H1 (cell line): ENCODE data around the gene EPHB1. TPM values are rescaled to one million over a fixed set of nuclear protein-coding genes. Genes with fewer than 3 reads are reported as not detected.

Source experiments
- CTCF ChIA-PET: fragments of 300-600 bp; sonication (Branson Sonifier 250); formaldehyde crosslinking; loops from one replicate; lab custom pipeline; 2021; ENCODE audit not compliant: partially characterized antibody; lab: Charles Lee
- POLR2A ChIA-PET: fragments of 300-600 bp; sonication (Branson Sonifier 250); formaldehyde crosslinking; loops from one replicate; lab custom pipeline; 2021; ENCODE audit warnings: inconsistent platforms; ENCODE audit not compliant: partially characterized antibody; lab: Charles Lee
- DNase-seq, 2 experiments: peaks; one replicate each; pipeline versions ENCODE4 v3.0.0 to v3.0.0-alpha.2; 2010 to 2022; ENCODE audit warnings: low spot score in 2 of 2, low read depth in 1 of 2, mixed read lengths in 1 of 2
- FAIRE-seq: peaks from 2 replicates; lab custom pipeline; 2011; peaks lifted over from hg19 to GRCh38; lab: Jason Lieb, UNC
- H2AFZ ChIP-seq: 2 replicates; pipeline ENCODE4 v1.8.1; 2012; ENCODE audit warnings: low read length, inconsistent platforms
- H2AK5ac ChIP-seq: 2 replicates; pipeline ENCODE4 v1.6.1; 2013; ENCODE audit warnings: low read depth, low read length
- H2BK120ac ChIP-seq: replicated peaks from 2 replicates; pipeline ENCODE3; 2013; ENCODE audit warnings: low read depth, low read length, inconsistent platforms
- H2BK12ac ChIP-seq: 2 replicates; pipeline ENCODE4 v1.6.1; 2013; ENCODE audit warnings: low read depth, low read length
- H2BK15ac ChIP-seq: 2 replicates; pipeline ENCODE4 v1.6.1; 2013; ENCODE audit warnings: low read length
- H2BK20ac ChIP-seq: 2 replicates; pipeline ENCODE4 v1.6.1; 2013; ENCODE audit warnings: low read length
- H2BK5ac ChIP-seq: 2 replicates; pipeline ENCODE4 v1.6.1; 2013; ENCODE audit warnings: low read depth, low read length
- H3K14ac ChIP-seq: 2 replicates; pipeline ENCODE4 v1.6.1; 2013; ENCODE audit warnings: inconsistent platforms; ENCODE audit not compliant: insufficient read length
- H3K18ac ChIP-seq: 2 replicates; pipeline ENCODE4 v1.6.1; 2013; ENCODE audit warnings: low read length; ENCODE audit errors: extremely low read depth
- H3K23ac ChIP-seq: 2 replicates; pipeline ENCODE4 v1.6.1; 2013; ENCODE audit warnings: inconsistent platforms; ENCODE audit not compliant: insufficient read length
- H3K23me2 ChIP-seq: 2 replicates; pipeline ENCODE4 v1.6.1; 2013; ENCODE audit warnings: low read depth, low read length
- H3K27ac ChIP-seq: 2 replicates; pipeline ENCODE4 v1.6.1; 2011; ENCODE audit warnings: low read depth, low read length, inconsistent platforms
- H3K27me3 ChIP-seq, 4 experiments: replicated peaks in 1 of 4; 1 replicate in 1 of 4; 2 replicates in 3 of 4; pipeline versions ENCODE4 v1.6.1 to v1.8.1; 2011 to 2013; ENCODE audit warnings: low read length in 3 of 4, mild to moderate bottlenecking in 3 of 4, inconsistent platforms in 2 of 4, mixed read lengths in 2 of 4, moderate library complexity in 1 of 4; ENCODE audit not compliant: control insufficient read depth in 3 of 4, insufficient read depth in 3 of 4; ENCODE audit errors: extremely low read depth in 1 of 4
- H3K36me3 ChIP-seq, 4 experiments: 2 replicates each; pipeline versions ENCODE4 v1.6.1 to v1.8.1; 2011 to 2013; ENCODE audit warnings: mild to moderate bottlenecking in 4 of 4, low read length in 3 of 4, moderate library complexity in 2 of 4, control low read depth in 1 of 4, inconsistent platforms in 1 of 4; ENCODE audit not compliant: insufficient read depth in 4 of 4, control insufficient read depth in 2 of 4
- H3K4ac ChIP-seq: replicated peaks from 2 replicates; pipeline ENCODE3; 2013; ENCODE audit warnings: low read length, low read depth, mixed read lengths, inconsistent platforms; ENCODE audit not compliant: insufficient read length
- H3K4me1 ChIP-seq, 4 experiments: replicated peaks in 1 of 4; 1 replicate in 1 of 4; 2 replicates in 3 of 4; pipeline versions ENCODE4 v1.6.1 to v1.8.1; 2011 to 2013; ENCODE audit warnings: low read length in 3 of 4, inconsistent platforms in 2 of 4, mixed read lengths in 1 of 4; ENCODE audit not compliant: insufficient read depth in 4 of 4, control insufficient read depth in 3 of 4
- H3K4me2 ChIP-seq, 2 experiments: 2 replicates each; pipeline versions ENCODE4 v1.6.1 to v1.8.1; 2011 to 2013; ENCODE audit warnings: low read depth in 2 of 2, low read length in 2 of 2, control low read depth in 1 of 2, inconsistent platforms in 1 of 2, mild to moderate bottlenecking in 1 of 2; ENCODE audit not compliant: insufficient read depth in 1 of 2
- H3K4me3 ChIP-seq, 4 experiments: fragments of 200-600, 300-600 bp in 1 of 4; sonication (generic), shearing (Covaris generic), sonication (Bioruptor Twin) in 1 of 4; 2 replicates each; pipeline versions ENCODE4 v1.5.1 to v1.8.1; 2011 to 2016; ENCODE audit warnings: low read length in 4 of 4, low read depth in 3 of 4, control low read depth in 2 of 4, inconsistent platforms in 2 of 4, mild to moderate bottlenecking in 2 of 4, mixed read lengths in 1 of 4, moderate library complexity in 1 of 4; ENCODE audit not compliant: insufficient read depth in 2 of 4; ENCODE audit errors: extremely low read depth in 1 of 4
- H3K56ac ChIP-seq: replicated peaks from 2 replicates; pipeline ENCODE3; 2013; ENCODE audit warnings: low read depth, mild to moderate bottlenecking, mixed read lengths, low read length, inconsistent platforms; ENCODE audit not compliant: insufficient read length
- H3K79me1 ChIP-seq: 2 replicates; pipeline ENCODE4 v1.6.1; 2013; ENCODE audit warnings: low read depth, low read length, control low read depth
- H3K79me2 ChIP-seq, 2 experiments: 2 replicates each; pipeline versions ENCODE4 v1.6.1 to v1.8.1; 2012 to 2013; ENCODE audit warnings: low read length in 2 of 2, mild to moderate bottlenecking in 2 of 2, inconsistent platforms in 1 of 2; ENCODE audit not compliant: insufficient read depth in 2 of 2, control insufficient read depth in 1 of 2
- H3K9ac ChIP-seq, 4 experiments: replicated peaks in 1 of 4; 1 replicate in 1 of 4; 2 replicates in 3 of 4; pipeline versions ENCODE4 v1.6.1 to v1.8.1; 2011 to 2013; ENCODE audit warnings: low read depth in 3 of 4, low read length in 3 of 4, control low read depth in 2 of 4, mild to moderate bottlenecking in 2 of 4, moderate library complexity in 2 of 4, inconsistent platforms in 1 of 4; ENCODE audit errors: extremely low read depth in 1 of 4
- H3K9me3 ChIP-seq, 2 experiments: 2 replicates each; pipeline versions ENCODE4 v1.6.1 to v1.8.1; 2012 to 2013; ENCODE audit warnings: mild to moderate bottlenecking in 2 of 2, moderate library complexity in 2 of 2, control low read depth in 1 of 2, inconsistent platforms in 1 of 2, low read depth in 1 of 2, low read length in 1 of 2, mixed read lengths in 1 of 2; ENCODE audit not compliant: insufficient read depth in 2 of 2
- H4K20me1 ChIP-seq, 2 experiments: replicated peaks in 1 of 2; 2 replicates each; pipeline versions ENCODE3 to v1.8.1; 2011 to 2013; ENCODE audit warnings: inconsistent platforms in 2 of 2, low read length in 2 of 2, mild to moderate bottlenecking in 1 of 2; ENCODE audit not compliant: insufficient read depth in 2 of 2, control insufficient read depth in 1 of 2
- H4K5ac ChIP-seq: 2 replicates; pipeline ENCODE4 v1.6.1; 2013; ENCODE audit warnings: low read length, low read depth, mixed read lengths, inconsistent platforms; ENCODE audit not compliant: insufficient read length
- H4K8ac ChIP-seq: 2 replicates; pipeline ENCODE4 v1.8.0; 2013; ENCODE audit warnings: mild to moderate bottlenecking, moderate library complexity, low read length, inconsistent platforms; ENCODE audit not compliant: insufficient read depth; ENCODE audit errors: extremely low read depth
- H4K91ac ChIP-seq: replicated peaks from 2 replicates; pipeline ENCODE3; 2013; ENCODE audit warnings: low read length, mixed read lengths, inconsistent platforms; ENCODE audit not compliant: insufficient read length
- ATF2 ChIP-seq: IDR thresholded peaks from 2 replicates; pipeline ENCODE4 v1.6.1; 2012; ENCODE audit warnings: low read length, inconsistent platforms
- CTBP2 ChIP-seq: IDR thresholded peaks from 2 replicates; pipeline ENCODE4 v1.7.0; 2011; ENCODE audit warnings: borderline replicate concordance, mild to moderate bottlenecking, moderate library complexity, mixed read lengths, low read length; ENCODE audit not compliant: insufficient read depth, insufficient read length
- GABPA ChIP-seq: IDR thresholded peaks from 2 replicates; pipeline ENCODE4 v1.6.1; 2011; ENCODE audit warnings: mild to moderate bottlenecking, low read length, moderate library complexity, borderline replicate concordance; ENCODE audit not compliant: insufficient read depth
- POLR2A ChIP-seq, 2 experiments: IDR thresholded peaks; 1 replicate in 1 of 2; 2 replicates in 1 of 2; pipeline ENCODE4 v1.6.1; 2011; ENCODE audit warnings: low read depth in 2 of 2, low read length in 2 of 2, mild to moderate bottlenecking in 2 of 2; ENCODE audit errors: control extremely low read depth in 1 of 2
- SIX5 ChIP-seq: IDR thresholded peaks from 2 replicates; pipeline ENCODE4 v1.6.1; 2011; ENCODE audit warnings: mild to moderate bottlenecking, low read depth, low read length
- SRF ChIP-seq: IDR thresholded peaks from 2 replicates; pipeline ENCODE4 v1.6.1; 2011; ENCODE audit warnings: mild to moderate bottlenecking, low read depth, low read length, moderate library complexity
- TAF7 ChIP-seq: optimal IDR thresholded peaks from 2 replicates; pipeline ENCODE3; 2011; ENCODE audit warnings: low read depth, mild to moderate bottlenecking, inconsistent platforms, low read length, moderate library complexity, borderline replicate concordance
- polyA plus RNA-seq, 7 experiments: library from polyadenylated mRNA; depleted of rRNA in 3 of 7; stranded (reverse) in 5 of 7; unstranded in 2 of 7; fragments of >200 nt in 5 of 7; fragments of 200-250 nt in 2 of 7; gene quantifications; 1 replicate in 5 of 7; 2 replicates in 1 of 7; 4 replicates in 1 of 7; pipeline versions ENCODE4 v1.2.1 to v1.2.3, GENCODE V29; 2011 to 2013; ENCODE audit warnings: missing spikeins in 2 of 7, mixed read lengths in 2 of 7
- total RNA-seq: library from RNA; stranded (reverse); fragmentation: NEBNext Ultra II Directional; extraction: Animal tissue kit (Norgen Biotek cat#: 25700); gene quantifications from 2 replicates; pipeline ENCODE4 v1.2.1, GENCODE V29; 2021

Gene EPHB1
- total and polyA plus RNA-seq, 2 of the 8 experiments (the other 6 are each of a cell fraction or from before 2014, with no cell fraction given) = 3.5 to 5.9 TPM

GRCh38 chr3:134887536-134887935 is 92.5 kb downstream of the EPHB1 start:
- H4K20me1 ChIP-seq = peaks cover 0 to 5% of the 10 kb centered on the region in 2 experiments
- no peak overlapping the region for H3K27ac ChIP-seq
- H2AFZ ChIP-seq = no peak overlapping the region
- no peak overlapping the region for H2BK5ac ChIP-seq
- no peak overlapping the region for H3K9ac ChIP-seq
- no peak overlapping the region for H2BK12ac ChIP-seq
- CTCF ChIA-PET = interaction anchor here (0.7 to 4.3 kb wide), 10 partner anchors 10 to 629 kb away, joined by 3 to 19 read pairs (median 4); partner anchors contain the start of gene EPHB1
- H3K79me1 ChIP-seq = no peaks in the 10 kb centered on the region
- H3K4me2 ChIP-seq = no peak overlapping the region
- H2BK20ac ChIP-seq = no peak overlapping the region
- no peak overlapping the region for H3K18ac ChIP-seq
- H3K4ac ChIP-seq = no peak overlapping the region
- no peak overlapping the region for H4K8ac ChIP-seq
- H2AK5ac ChIP-seq = no peak overlapping the region
- no peak overlapping the region for H3K56ac ChIP-seq
- no peak overlapping the region for H2BK120ac ChIP-seq
- no peak for DNase-seq
- peaks cover 0 to 4% (median 2%) of the 10 kb centered on the region in 4 experiments; a peak in 3 of 7 replicates for H3K4me1 ChIP-seq
- H3K79me2 ChIP-seq = no peaks in the 10 kb centered on the region
- POLR2A ChIA-PET = no interaction called here
- H3K14ac ChIP-seq = no peak overlapping the region
- H3K4me3 ChIP-seq = no peak overlapping the region
- no peak overlapping the region for H4K5ac ChIP-seq
- no peak overlapping the region for H2BK15ac ChIP-seq
- no peak overlapping the region for H4K91ac ChIP-seq
- H3K23ac ChIP-seq = no peak overlapping the region
- no peaks in the 10 kb centered on the region for H3K23me2 ChIP-seq
- peaks cover 2 to 6% (median 3%) of the 10 kb centered on the region in 4 experiments; a peak in 6 of 7 replicates for H3K27me3 ChIP-seq
- no peak for FAIRE-seq
- H3K36me3 ChIP-seq = no peaks in the 10 kb centered on the region
- H3K9me3 ChIP-seq = peaks cover 0 to 2% of the 10 kb centered on the region in 2 experiments; a peak in 1 of 4 replicates
- no peak for TF ChIP-seq CTBP2
- TF ChIP-seq ATF2 = no peak
- no peak for TF ChIP-seq TAF7
- TF ChIP-seq SRF = no peak
- no peak for TF ChIP-seq SIX5
- TF ChIP-seq GABPA = no peak
- TF ChIP-seq POLR2A (IDR thresholded peaks at IDR 0.05; ENCODE audit: control extremely low read depth in 1 of 2, low read depth in 2 of 2, low read length in 2 of 2) = no peak
